Sigmoid colon (tissue), 7 donors: ENCODE measurements around the gene PARVB. TPM values are rescaled to one million over a fixed set of nuclear protein-coding genes. Genes with fewer than 3 reads are reported as not detected.

Experiments
- DNase-seq: peaks from one replicate; pipeline ENCODE4 v3.0.0-alpha.2; 2019
- H3K27ac ChIP-seq, 4 donors: fragments of 200-600 bp; sonication (generic); one replicate each; pipeline ENCODE4 v1.5.1; 2016 to 2019; ENCODE audit warnings: mild to moderate bottlenecking in 1 of 4
- H3K27me3 ChIP-seq, 3 donors: fragments of 200-600 bp; sonication (generic); one replicate each; pipeline ENCODE4 v1.5.1; 2019; ENCODE audit warnings: mild to moderate bottlenecking in 1 of 3
- H3K36me3 ChIP-seq, 4 donors: fragments of 200-600 bp; sonication (generic); one replicate each; pipeline ENCODE4 v1.5.1; 2016 to 2019
- H3K4me1 ChIP-seq, 4 donors: fragments of 200-600 bp; sonication (generic); one replicate each; pipeline ENCODE4 v1.5.1; 2017 to 2019
- H3K4me3 ChIP-seq, 4 donors: fragments of 200-600 bp; sonication (generic); one replicate each; pipeline ENCODE4 v1.5.1; 2017 to 2019; ENCODE audit warnings: mild to moderate bottlenecking in 2 of 4, moderate library complexity in 1 of 4
- H3K9me3 ChIP-seq, 4 donors: fragments of 200-600 bp in 3 of 4; sonication (generic) in 3 of 4; one replicate each; pipeline versions ENCODE4 v1.5.1 to v1.6.1; 2013 to 2019
- CTCF ChIP-seq, 4 experiments: fragments of 450-650 bp in 3 of 4; fragments of 200-600 bp in 1 of 4; IDR thresholded peaks; one replicate each; pipeline ENCODE4 v1.5.1; 2016 to 2019; ENCODE audit warnings: antibody characterized with exemption in 4 of 4, mild to moderate bottlenecking in 3 of 4, moderate library complexity in 2 of 4
- EP300 ChIP-seq, 4 donors: sonication (generic); formaldehyde crosslinking; IDR thresholded peaks; one replicate each; pipeline ENCODE4 v1.6.1; 2017; ENCODE audit warnings: antibody characterized with exemption in 4 of 4
- POLR2A ChIP-seq, 2 donors: fragments of 450-650 bp; IDR thresholded peaks; one replicate each; pipeline ENCODE4 v1.6.1; 2016; ENCODE audit warnings: antibody characterized with exemption in 2 of 2, mild to moderate bottlenecking in 2 of 2, moderate library complexity in 2 of 2
- POLR2AphosphoS5 ChIP-seq, 4 donors: sonication (generic); formaldehyde crosslinking; IDR thresholded peaks; one replicate each; pipeline ENCODE4 v1.6.1; 2017; ENCODE audit warnings: antibody characterized with exemption in 4 of 4
- WGBS, 2 donors: extraction: QIAGEN DNeasy Blood & Tissue Kit; methylation state at CpG; one replicate each; pipeline ENCODE4 v1.1.7; 2013; 5-methylcytosine and 5-hydroxymethylcytosine counted together
- intact Hi-C: fragments of 100-400 bp; cut with DNase I; formaldehyde crosslinking; loops from one replicate; pipeline ENCODE4 v1.15.1; 2023
- polyA plus RNA-seq, 3 donors: library from polyadenylated mRNA; stranded (reverse); fragments of 200-250 nt; gene quantifications; one replicate each; pipeline ENCODE4 v1.2.3, GENCODE V29; 2013
- total RNA-seq, 4 donors: library from RNA; depleted of rRNA; stranded (reverse); fragments of >200 nt; gene quantifications; one replicate each; pipeline ENCODE4 v1.1.0, GENCODE V29; 2016
- donor health status: healthy with polysubstance abuse.
- donor health status: Bipolar disorder and iron deficiency.
- donor health status: healthy.

Gene PARVB
- total and polyA plus RNA-seq, 7 donors, result 6.9 to 21.6 (median 18.9) TPM

GRCh38 chr22:44185237-44186120 lies 161.4 kb downstream of the PARVB start:
- no peaks in the 10 kb centered on the region for H3K36me3 ChIP-seq
- DNase-seq, result peak; percentile 48
- no peak overlapping the region for H3K4me3 ChIP-seq
- TF ChIP-seq POLR2AphosphoS5 (IDR thresholded peaks at IDR 0.05) (no peak), POLR2A (IDR thresholded peaks at IDR 0.05) (no peak), CTCF (IDR thresholded peaks at IDR 0.05) (no peak), EP300 (IDR thresholded peaks at IDR 0.05) (no peak)
- no peaks in the 10 kb centered on the region for H3K4me1 ChIP-seq
- no peaks in the 10 kb centered on the region for H3K27me3 ChIP-seq
- H3K27ac ChIP-seq, result no peak overlapping the region
- 80 to 91% methylated on average over 16 of the region's 16 CpGs for WGBS, 2 donors
- no peaks in the 10 kb centered on the region for H3K9me3 ChIP-seq
- intact Hi-C loops, result no loop called here

GRCh38 chr22:44186121-44186510 lies 162.0 kb downstream of the PARVB start:
- H3K9me3 ChIP-seq, result no peaks in the 10 kb centered on the region
- intact Hi-C loops, result no loop called here
- no peaks in the 10 kb centered on the region for H3K36me3 ChIP-seq
- peak; percentile 27 for DNase-seq
- no peak overlapping the region for H3K27ac ChIP-seq
- no peaks in the 10 kb centered on the region for H3K4me1 ChIP-seq
- H3K4me3 ChIP-seq, result no peak overlapping the region
- TF ChIP-seq EP300 (IDR thresholded peaks at IDR 0.05) (no peak), POLR2AphosphoS5 (IDR thresholded peaks at IDR 0.05) (no peak), CTCF (IDR thresholded peaks at IDR 0.05) (no peak), POLR2A (IDR thresholded peaks at IDR 0.05) (no peak)
- 72 to 92% methylated on average over 8 of the region's 8 CpGs for WGBS, 2 donors
- no peaks in the 10 kb centered on the region for H3K27me3 ChIP-seq

GRCh38 chr22:44186737-44187136 lies 162.6 kb downstream of the PARVB start:
- DNase-seq, result peak; percentile 33

GRCh38 chr22:44187652-44188230 lies 163.6 kb downstream of the PARVB start:
- H3K27me3 ChIP-seq, result no peaks in the 10 kb centered on the region
- no peak overlapping the region for H3K27ac ChIP-seq
- WGBS, 2 donors, result 86 to 89% methylated on average over 12 of the region's 12 CpGs
- no peaks in the 10 kb centered on the region for H3K9me3 ChIP-seq
- DNase-seq, result peak; percentile 52
- intact Hi-C loops, result no loop called here
- no peak for TF ChIP-seq POLR2AphosphoS5 (IDR thresholded peaks at IDR 0.05)
- no peak for TF ChIP-seq EP300 (IDR thresholded peaks at IDR 0.05)
- TF ChIP-seq CTCF (IDR thresholded peaks at IDR 0.05), result no peak
- no peak for TF ChIP-seq POLR2A (IDR thresholded peaks at IDR 0.05)
- H3K4me1 ChIP-seq, result peaks cover 0 to 3% (median 0%) of the 10 kb centered on the region in 4 donors
- H3K36me3 ChIP-seq, result no peaks in the 10 kb centered on the region
- no peak overlapping the region for H3K4me3 ChIP-seq

More at GRCh38 chr22:44186737-44187136, 162.6 kb downstream of the PARVB start:
- Histone ChIP-seq H3K27me3 (no peaks in the 10 kb centered on the region), H3K27ac (no peak overlapping the region), H3K9me3 (no peaks in the 10 kb centered on the region), H3K36me3 (no peaks in the 10 kb centered on the region), H3K4me1 (no peaks in the 10 kb centered on the region), H3K4me3 (no peak overlapping the region)
- TF ChIP-seq POLR2A (IDR thresholded peaks at IDR 0.05) (no peak), EP300 (IDR thresholded peaks at IDR 0.05) (no peak), CTCF (IDR thresholded peaks at IDR 0.05) (no peak), POLR2AphosphoS5 (IDR thresholded peaks at IDR 0.05) (no peak)
- WGBS, 2 donors, result 83 to 93% methylated on average over 4 of the region's 4 CpGs
- intact Hi-C loops, result no loop called here
